NAMALWA (cell line): ENCODE data around the gene LRP2BP.
A peak's percentile ranks its signal among the peaks of the same experiment; 100 is the strongest.
"Not testable (repeated sequence)": the region's sequence is repeated elsewhere in the genome, so short reads cannot be mapped to it uniquely, and the experiment has no call there.

Experiments used
- DNase-seq: peaks from one replicate; pipeline ENCODE4 v3.0.0-alpha.2; 2015; ENCODE audit warnings: low spot score

LRP2BP gene

DNA sequence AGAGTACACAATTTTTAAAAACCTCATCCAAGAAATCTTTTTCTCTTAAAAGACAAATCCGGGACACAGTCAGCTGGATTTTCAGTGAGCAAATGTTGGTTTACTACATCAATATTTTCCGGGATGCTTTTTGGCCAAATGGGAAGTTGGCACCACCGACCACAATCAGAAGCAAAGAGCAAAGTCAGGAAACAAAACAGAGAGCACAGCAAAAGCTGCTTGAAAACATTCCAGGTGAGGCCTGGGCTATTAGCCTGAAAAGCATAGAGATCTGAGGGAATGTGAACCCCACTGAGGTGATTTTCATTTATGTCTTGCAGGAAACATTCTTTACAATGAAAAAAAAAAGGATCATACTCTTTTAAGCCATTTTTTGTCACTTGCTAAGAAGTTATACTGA, 33.9 kb downstream of the LRP2BP start:
- DNase-seq = no peak

DNA sequence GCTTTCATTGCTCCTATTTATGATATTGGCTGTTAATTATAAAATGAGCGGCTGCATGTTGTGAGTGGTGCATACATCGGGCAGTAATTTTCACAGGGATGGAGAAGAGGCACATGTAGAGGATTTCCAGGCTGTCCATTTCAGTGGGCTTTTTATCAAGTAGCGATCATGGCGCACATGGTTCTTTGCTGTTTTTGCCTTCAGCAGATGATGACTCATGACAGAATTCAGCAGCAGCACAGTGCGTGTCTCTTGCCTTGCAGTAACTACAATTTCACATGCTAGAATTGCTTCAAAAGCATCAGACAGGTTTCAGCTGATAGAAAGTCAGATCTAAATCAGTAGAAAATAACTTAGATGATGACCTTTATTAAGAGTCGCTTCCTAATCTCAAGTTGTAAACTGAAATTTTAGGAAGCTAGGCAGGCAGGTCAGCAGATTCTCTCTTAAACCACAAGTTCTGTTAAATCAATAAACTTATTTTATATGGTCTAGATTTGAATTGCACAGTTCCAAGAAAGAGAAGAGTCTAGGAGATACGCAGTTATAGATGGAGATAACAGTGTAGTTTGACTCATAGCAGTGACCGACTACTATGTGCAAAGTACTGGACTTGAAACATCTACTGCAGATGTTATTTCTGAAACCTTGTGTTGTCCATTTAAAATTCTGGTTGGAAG, 35.8 kb downstream of the LRP2BP start:
- DNase-seq = no peak

DNA sequence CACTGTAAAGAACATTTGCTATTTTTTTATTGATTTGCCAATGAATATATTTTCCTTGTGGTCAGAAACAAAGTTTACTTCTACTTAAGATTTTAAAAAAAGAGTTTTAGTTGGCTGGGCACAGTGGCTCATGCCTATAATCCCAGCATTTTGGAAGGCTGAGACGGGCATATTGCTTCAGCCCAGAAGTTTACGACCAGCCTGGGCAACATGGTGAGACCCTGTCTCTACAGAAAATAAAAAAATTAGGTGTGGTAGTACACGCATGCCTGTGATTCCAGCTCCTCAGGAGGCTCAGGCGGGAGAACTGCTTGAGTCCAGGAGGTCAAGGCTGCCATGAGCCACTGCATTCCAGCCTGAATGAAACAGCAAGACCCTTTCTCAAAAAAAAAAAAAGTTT, 36.8 kb downstream of the LRP2BP start:
- no peak for DNase-seq

GRCh38 chr4:185358514-185358913, 37.2 kb downstream of the LRP2BP start:
- DNase-seq = no peak

DNA sequence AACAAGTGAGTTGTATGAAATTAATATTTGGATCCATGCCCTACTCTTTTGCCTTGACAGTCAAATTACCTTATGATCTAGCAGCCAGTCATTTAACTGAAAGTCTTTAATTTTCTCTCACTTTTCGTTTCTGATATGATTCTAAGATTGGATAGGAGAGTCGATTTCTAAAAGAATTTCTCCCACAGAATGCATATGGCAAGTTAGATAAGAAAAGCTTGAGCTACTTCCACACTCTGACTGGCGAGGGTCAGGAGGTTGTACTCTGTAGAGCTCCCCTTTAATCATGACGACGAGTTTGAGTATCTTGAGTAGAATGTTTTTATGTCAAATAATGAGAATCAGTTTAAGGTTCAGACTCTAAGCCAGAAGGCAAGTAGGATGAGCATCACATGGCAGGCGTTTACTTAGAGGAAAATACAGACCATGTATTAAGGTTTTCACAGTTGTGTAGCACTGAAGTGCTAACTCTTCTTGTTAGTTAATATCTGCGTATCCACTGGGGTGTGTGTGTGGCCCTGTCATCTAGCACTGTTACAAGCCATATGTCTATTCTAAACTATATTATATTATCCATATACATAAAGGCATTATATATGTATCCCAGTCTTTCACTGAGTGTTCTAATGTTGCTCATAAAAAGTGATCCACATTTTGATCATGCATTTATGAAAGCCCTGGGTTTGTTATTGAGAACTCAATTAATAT, 37.8 kb downstream of the LRP2BP start:
- DNase-seq = no peak

GRCh38 chr4:185357211-185357610, 38.5 kb downstream of the LRP2BP start:
- DNase-seq = no peak

GRCh38 chr4:185352741-185353140, 43.0 kb downstream of the LRP2BP start:
- no peak for DNase-seq

DNA sequence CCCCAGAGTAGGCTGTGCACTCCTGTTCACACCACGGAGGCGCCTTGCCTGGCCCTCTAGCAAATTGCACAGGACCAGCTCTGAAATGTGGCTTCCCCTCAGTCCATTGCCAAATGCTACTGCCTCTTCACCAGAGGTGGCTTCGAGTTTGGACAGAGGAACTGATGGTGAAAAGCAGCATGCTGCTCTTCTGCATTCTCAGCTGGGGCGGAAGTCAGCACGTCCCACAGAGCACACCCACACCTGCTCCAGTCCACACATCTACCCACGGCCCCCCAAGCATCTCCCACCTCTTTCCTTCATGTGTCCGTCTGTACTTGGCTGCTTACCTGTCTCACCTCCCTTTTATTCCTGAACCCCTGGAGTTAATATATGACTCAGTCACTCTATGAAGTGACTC, 43.5 kb downstream of the LRP2BP start:
- DNase-seq = no peak

GRCh38 chr4:185351691-185352090, 44.0 kb downstream of the LRP2BP start:
- no peak for DNase-seq

- DNase-seq = no peak
These were observed 48.6 kb downstream of the LRP2BP start for GRCh38 chr4:185346975-185347601.

GRCh38 chr4:185344743-185345538, 50.8 kb downstream of the LRP2BP start:
- peak; percentile 25 for DNase-seq

DNA sequence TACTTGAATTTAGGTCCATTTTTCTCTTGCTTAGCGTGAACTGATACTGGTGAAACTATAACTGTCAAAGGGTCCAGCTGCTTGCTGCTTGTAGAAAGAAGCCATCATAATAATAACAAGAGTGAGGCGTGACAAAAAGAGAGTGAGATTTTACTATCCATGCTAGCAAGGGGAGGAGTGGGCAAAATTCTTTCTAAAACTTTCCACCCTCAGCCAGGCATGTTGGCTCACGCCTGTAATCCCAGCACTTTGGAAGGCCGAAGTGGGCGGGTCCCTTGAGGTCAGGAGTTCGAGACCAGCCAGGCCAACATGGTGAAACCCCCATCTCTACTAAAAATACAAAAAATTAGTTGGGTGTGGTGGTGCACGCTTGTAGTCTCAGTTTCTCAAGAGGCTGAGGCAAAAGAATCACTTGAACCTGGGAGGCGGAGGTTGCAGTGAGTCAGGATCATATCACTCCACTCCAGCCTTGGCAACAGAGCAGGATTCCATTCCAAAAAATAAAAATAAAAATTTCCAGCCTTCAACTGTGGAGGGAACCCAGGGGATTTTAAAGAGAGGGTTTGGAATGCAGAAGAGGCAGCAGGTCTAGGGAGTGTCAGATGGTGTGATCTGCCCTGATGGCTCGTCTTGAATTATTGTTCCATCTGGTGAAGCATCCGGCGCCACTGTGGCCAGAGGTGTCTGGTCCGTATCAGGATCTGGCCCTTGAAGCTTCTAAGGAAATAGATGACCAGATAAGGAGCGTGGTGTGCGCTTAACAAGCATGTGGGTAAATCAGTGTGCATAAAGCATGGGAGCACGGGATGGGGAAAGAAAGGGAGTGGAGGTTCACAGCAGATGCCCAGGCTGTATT, 51.8 kb downstream of the LRP2BP start:
- DNase-seq = no peak

DNA sequence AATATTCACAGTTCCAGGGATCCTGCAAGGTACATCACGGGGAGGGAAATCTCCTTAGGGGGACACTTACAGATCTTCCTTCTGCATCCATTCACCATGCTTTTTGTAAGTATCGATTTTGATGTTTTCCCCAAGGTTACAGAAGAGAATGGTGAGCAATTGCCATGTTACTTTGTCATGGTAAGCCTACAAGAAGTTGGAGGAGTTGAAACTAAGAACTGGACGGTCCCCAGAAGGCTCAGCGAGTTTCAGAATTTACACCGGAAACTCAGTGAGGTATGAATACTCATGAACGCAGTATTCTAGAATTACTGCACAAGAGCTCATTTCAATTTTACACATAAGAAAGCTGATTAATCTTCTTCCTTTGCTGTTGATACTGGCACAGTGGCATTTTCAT, 53.9 kb downstream of the LRP2BP start:
- no peak for DNase-seq

DNA sequence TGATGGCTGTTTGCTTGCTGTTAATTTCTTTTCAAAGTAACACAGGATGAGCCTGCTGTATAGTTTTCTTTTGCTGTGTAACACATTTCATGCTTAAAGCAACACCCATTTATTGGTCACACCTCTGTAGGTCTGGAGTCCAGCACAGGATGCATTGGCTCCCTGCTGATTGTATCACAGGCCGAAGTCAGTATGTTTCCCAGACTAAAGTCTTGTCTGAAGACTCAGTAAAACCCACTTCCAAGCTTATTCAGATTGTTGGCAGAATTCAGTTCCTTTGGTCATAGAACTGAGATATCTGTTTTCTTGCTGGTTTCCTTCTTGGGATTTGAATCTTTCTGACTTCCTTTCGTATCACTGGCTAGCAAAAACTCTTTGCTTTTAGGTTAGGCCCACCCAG, 54.3 kb downstream of the LRP2BP start:
- DNase-seq = no peak

- DNase-seq = peak; percentile 9
These were observed 55.8 kb downstream of the LRP2BP start for GRCh38 chr4:185339941-185340340.

GRCh38 chr4:185335579-185335978, 60.1 kb downstream of the LRP2BP start:
- no peak for DNase-seq

DNA sequence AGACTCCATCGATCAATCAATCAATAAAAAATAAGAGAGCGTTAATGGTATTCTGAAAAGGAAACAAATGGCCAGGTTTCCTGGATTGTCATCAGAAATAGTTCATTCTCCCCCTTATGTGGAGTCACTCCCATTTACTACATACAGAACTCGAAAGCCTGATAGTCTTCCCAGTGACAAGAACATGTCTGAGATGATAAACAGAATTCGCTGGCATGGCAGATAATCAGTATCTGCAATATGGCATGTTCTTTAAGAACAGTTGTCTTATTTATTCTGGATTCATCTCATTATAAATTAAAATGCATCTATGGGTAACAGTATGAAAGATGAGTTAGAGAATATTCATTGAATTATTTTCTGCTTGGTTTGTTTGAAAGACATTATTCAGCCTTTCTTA, 61.4 kb downstream of the LRP2BP start:
- DNase-seq = no peak

- DNase-seq = no peak
These were observed 62.9 kb downstream of the LRP2BP start for GRCh38 chr4:185332575-185333464.

DNA sequence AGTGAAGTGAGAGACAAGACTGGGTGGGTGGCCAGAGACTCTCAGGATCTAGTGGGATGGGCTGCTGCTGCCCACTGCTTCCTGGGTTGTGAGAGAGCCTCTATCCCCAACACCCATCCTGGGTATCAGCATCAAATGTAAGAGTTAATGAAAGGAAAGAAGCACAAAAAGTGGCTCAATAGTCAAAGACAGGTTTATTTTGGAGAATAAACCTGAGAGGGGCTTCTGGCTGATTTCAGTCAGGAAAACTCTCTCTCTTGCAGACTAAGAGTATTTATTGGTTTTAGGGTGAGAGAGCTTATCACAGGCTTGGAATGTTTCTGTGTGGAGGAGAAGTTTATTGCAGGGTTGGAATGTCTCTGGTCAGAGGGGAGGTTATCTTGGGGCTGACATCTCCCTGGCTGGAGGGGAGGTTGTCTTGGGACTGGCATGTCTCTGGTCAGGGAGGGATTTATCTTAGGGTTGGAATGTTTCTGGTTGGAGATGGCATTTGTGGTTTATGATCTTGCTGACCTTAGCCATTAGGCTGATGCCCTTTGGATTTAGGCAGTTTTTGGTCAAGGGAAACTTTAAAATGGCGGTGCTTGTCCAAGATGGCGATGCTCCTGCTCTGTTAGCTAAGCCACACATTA, 65.7 kb downstream of the LRP2BP start:
- not testable (repeated sequence) for DNase-seq

GRCh38 chr4:185328586-185328985, 67.1 kb downstream of the LRP2BP start:
- DNase-seq = no peak
